ENCODE results near the gene KCNMB4.
"Not testable (repeated sequence)": the region's sequence is repeated elsewhere in the genome, so short reads cannot be mapped to it uniquely, and the experiment has no call there.

The KCNMB4 gene

GRCh38 chr12:70379846-70380245 is 13.8 kb downstream of the KCNMB4 start:
- DNase-seq = no peak

GRCh38 chr12:70383484-70383883 is 17.4 kb downstream of the KCNMB4 start:
- no peak for DNase-seq

GRCh38 chr12:70383886-70384285 is 17.8 kb downstream of the KCNMB4 start:
- DNase-seq = no peak

- DNase-seq = no peak
Observed at GRCh38 chr12:70386771-70387170, 20.7 kb downstream of the KCNMB4 start.

GRCh38 chr12:70389678-70390077 is 23.6 kb downstream of the KCNMB4 start:
- DNase-seq = no peak

- not testable (repeated sequence) for DNase-seq
Observed at GRCh38 chr12:70392631-70393030, 26.5 kb downstream of the KCNMB4 start.

- no peak for DNase-seq
Observed at GRCh38 chr12:70393787-70394499, 27.9 kb downstream of the KCNMB4 start.

- DNase-seq = no peak
Observed at GRCh38 chr12:70398002-70398401, 31.9 kb downstream of the KCNMB4 start.

- DNase-seq = no peak
Observed at GRCh38 chr12:70398862-70399261, 32.8 kb downstream of the KCNMB4 start.

- DNase-seq = no peak
Observed at GRCh38 chr12:70399311-70399710, 33.2 kb downstream of the KCNMB4 start.

- no peak for DNase-seq
Observed at GRCh38 chr12:70400124-70400523, 34.0 kb downstream of the KCNMB4 start.

- no peak for DNase-seq
Observed at GRCh38 chr12:70402597-70402996, 36.5 kb downstream of the KCNMB4 start.

- no peak for DNase-seq
Observed at GRCh38 chr12:70403826-70404225, 37.7 kb downstream of the KCNMB4 start.

- no peak for DNase-seq
Observed at GRCh38 chr12:70408004-70408790, 42.1 kb downstream of the KCNMB4 start.

GRCh38 chr12:70415987-70416386 is 49.9 kb downstream of the KCNMB4 start:
- DNase-seq = no peak

GRCh38 chr12:70417121-70417520 is 51.0 kb downstream of the KCNMB4 start:
- DNase-seq = no peak

GRCh38 chr12:70418101-70418500 is 52.0 kb downstream of the KCNMB4 start:
- DNase-seq = no peak

- no peak for DNase-seq
Observed at GRCh38 chr12:70422631-70423030, 56.5 kb downstream of the KCNMB4 start.

- DNase-seq = no peak
Observed at GRCh38 chr12:70426620-70427019, 60.5 kb downstream of the KCNMB4 start.

- DNase-seq = no peak
Observed at GRCh38 chr12:70427611-70428010, 61.5 kb downstream of the KCNMB4 start.

GRCh38 chr12:70430400-70430799 is 64.3 kb downstream of the KCNMB4 start:
- DNase-seq = no peak

GRCh38 chr12:70436836-70437235 is 70.7 kb downstream of the KCNMB4 start:
- no peak for DNase-seq

- DNase-seq = no peak
Observed at GRCh38 chr12:70443062-70443673, 77.1 kb downstream of the KCNMB4 start.

GRCh38 chr12:70444903-70445302 is 78.8 kb downstream of the KCNMB4 start:
- DNase-seq = no peak

All from activated effector memory CD4-positive, alpha-beta T cell treated with anti-CD3 and anti-CD28 coated beads, Interleukin-2, amount 50 U/mL, for 16 hours (primary cell).